Karpas-422 (cell line): ENCODE data around the gene IDI2. TPM values are rescaled to one million over a fixed set of nuclear protein-coding genes. Genes with fewer than 3 reads are reported as not detected.
"Not testable (repeated sequence)": the region's sequence is repeated elsewhere in the genome, so short reads cannot be mapped to it uniquely, and the experiment has no call there.

Experiments
- DNase-seq: peaks from one replicate; pipeline ENCODE4 v3.0.0-alpha.2; 2015
- H2AFZ ChIP-seq: fragments of 200-600 bp; sonication (generic); 2 replicates; pipeline ENCODE4 v1.6.1; 2014; ENCODE audit warnings: antibody characterized with exemption, low read length, mixed read lengths
- H3K27ac ChIP-seq: fragments of 200-600 bp; sonication (generic); 2 replicates; pipeline ENCODE4 v1.5.1; 2014; ENCODE audit warnings: mild to moderate bottlenecking, low read length, moderate library complexity
- H3K27me3 ChIP-seq: fragments of 200-600 bp; sonication (generic); 2 replicates; pipeline ENCODE4 v1.6.1; 2014; ENCODE audit warnings: low read length, mixed read lengths
- H3K36me3 ChIP-seq: fragments of 200-600 bp; sonication (generic); 2 replicates; pipeline ENCODE4 v1.6.1; 2014; ENCODE audit warnings: low read length, mixed read lengths; ENCODE audit not compliant: insufficient read depth
- H3K4me1 ChIP-seq: fragments of 200-600 bp; sonication (generic); 2 replicates; pipeline ENCODE4 v1.6.1; 2014; ENCODE audit warnings: mild to moderate bottlenecking, low read length, mixed read lengths
- H3K4me2 ChIP-seq: fragments of 200-600 bp; sonication (generic); 2 replicates; pipeline ENCODE4 v1.6.1; 2014; ENCODE audit warnings: low read length, low read depth, mild to moderate bottlenecking; ENCODE audit not compliant: poor library complexity, severe bottlenecking
- H3K4me3 ChIP-seq: fragments of 200-600 bp; sonication (generic); 2 replicates; pipeline ENCODE4 v1.5.1; 2014; ENCODE audit warnings: mild to moderate bottlenecking, antibody characterized with exemption, low read length, mixed read lengths
- H3K79me2 ChIP-seq: fragments of 200-600 bp; sonication (generic); 2 replicates; pipeline ENCODE4 v1.6.1; 2014; ENCODE audit warnings: mild to moderate bottlenecking, low read length, mixed read lengths
- H3K9ac ChIP-seq: fragments of 200-600 bp; sonication (generic); 2 replicates; pipeline ENCODE4 v1.6.0; 2014; ENCODE audit warnings: low read length
- H3K9me2 ChIP-seq: fragments of 200-600 bp; sonication (generic), shearing (Covaris generic); replicated peaks from 2 replicates; pipeline ENCODE4 v1.6.0; 2014; ENCODE audit warnings: mild to moderate bottlenecking, low read length, moderate library complexity; ENCODE audit not compliant: insufficient read depth
- H3K9me3 ChIP-seq: fragments of 300-700, 200-600 bp; sonication (generic); 2 replicates; pipeline ENCODE4 v1.6.1; 2014; ENCODE audit warnings: low read length, mixed read lengths
- H4K20me1 ChIP-seq: fragments of 200-600 bp; sonication (generic); 2 replicates; pipeline ENCODE4 v1.6.1; 2014; ENCODE audit warnings: mild to moderate bottlenecking, antibody characterized with exemption, low read length, low read depth; ENCODE audit not compliant: insufficient read depth
- total RNA-seq: library from RNA; depleted of rRNA; stranded (reverse); fragments of >200 nt; shearing (Covaris generic); gene quantifications from 2 replicates; pipeline ENCODE4 v1.2.3, GENCODE V29; 2014; ENCODE audit warnings: low replicate concordance

Gene IDI2
- total RNA-seq, 1 experiment from 2014 or later: not detected

DNA sequence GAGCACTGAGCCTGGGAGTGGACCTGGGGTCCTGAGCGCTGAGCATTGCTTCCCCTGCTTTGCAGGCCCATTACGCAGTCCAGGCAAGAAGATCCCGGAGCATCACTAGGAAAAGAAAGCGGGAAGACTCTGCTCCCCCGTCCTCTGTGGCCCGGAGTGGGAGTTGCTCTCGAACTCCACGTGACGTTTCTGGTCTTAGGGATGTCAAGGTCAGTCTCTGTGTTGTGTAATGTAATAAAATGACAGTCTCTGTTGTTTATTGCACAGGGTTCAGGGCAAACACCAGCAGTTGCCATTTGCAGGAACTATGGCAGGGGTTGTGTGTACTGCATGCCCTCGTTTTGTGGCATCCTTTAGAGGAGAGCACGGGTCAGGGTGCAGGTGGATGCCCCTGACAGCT, 10.0 kb downstream of the IDI2 start:
- no peaks in the 10 kb centered on the region for H3K27me3 ChIP-seq
- H3K4me2 ChIP-seq: no peak overlapping the region
- H3K9ac ChIP-seq: no peak overlapping the region
- no peaks in the 10 kb centered on the region for H3K4me1 ChIP-seq
- peaks cover 2% of the 10 kb centered on the region; the same call in 1 of the 2 replicates for H3K79me2 ChIP-seq
- no peak for DNase-seq
- H3K27ac ChIP-seq: no peak overlapping the region
- no peaks in the 10 kb centered on the region for H3K9me3 ChIP-seq
- H3K36me3 ChIP-seq: peaks cover 59% of the 10 kb centered on the region
- no peak overlapping the region for H3K4me3 ChIP-seq
- H4K20me1 ChIP-seq: 0 out of 2 replicates have a peak, but pooled peaks cover 7% of the 10 kb centered on the region
- no peak overlapping the region for H2AFZ ChIP-seq
- H3K9me2 ChIP-seq: no peaks in the 10 kb centered on the region

GRCh38 chr10:1011696-1012095, 14.0 kb downstream of the IDI2 start:
- Histone ChIP-seq H3K27me3 (no peaks in the 10 kb centered on the region), H3K4me1 (no peaks in the 10 kb centered on the region), H3K27ac (no peak overlapping the region), H3K36me3 (peaks cover 57% of the 10 kb centered on the region), H4K20me1 (0 out of 2 replicates have a peak, but pooled peaks cover 7% of the 10 kb centered on the region), H3K9me2 (no peaks in the 10 kb centered on the region), H2AFZ (no peak overlapping the region), H3K4me3 (no peak overlapping the region), H3K9ac (no peak overlapping the region), H3K79me2 (peaks cover 9% of the 10 kb centered on the region), H3K4me2 (no peak overlapping the region), H3K9me3 (no peaks in the 10 kb centered on the region)
- no peak for DNase-seq

GRCh38 chr10:1010703-1011102, 15.0 kb downstream of the IDI2 start:
- peaks cover 57% of the 10 kb centered on the region for H3K36me3 ChIP-seq
- DNase-seq: no peak

DNA sequence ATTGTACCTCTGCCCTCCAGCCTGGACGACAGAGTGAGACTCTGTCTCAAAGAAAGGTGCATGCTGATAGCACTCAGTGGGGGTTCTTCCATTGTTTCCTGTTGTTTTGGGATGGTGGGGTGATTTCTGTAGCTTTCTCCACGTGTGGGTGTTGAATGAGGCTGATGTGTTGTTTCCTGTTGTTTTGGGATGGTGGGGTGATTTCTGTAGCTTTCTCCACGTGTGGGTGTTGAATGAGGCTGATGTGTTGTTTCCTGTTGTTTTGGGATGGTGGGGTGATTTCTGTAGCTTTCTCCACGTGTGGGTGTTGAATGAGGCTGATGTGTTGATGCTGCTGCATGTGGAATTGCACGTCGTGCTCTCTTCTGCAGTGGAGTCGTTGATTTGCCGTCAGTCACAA, 15.7 kb downstream of the IDI2 start:
- H2AFZ ChIP-seq, H3K27ac ChIP-seq, DNase-seq, H3K9me2 ChIP-seq, H3K4me1 ChIP-seq, H3K27me3 ChIP-seq, H3K4me2 ChIP-seq, H3K9ac ChIP-seq, H3K4me3 ChIP-seq, H3K9me3 ChIP-seq: not testable (repeated sequence)
- 0 out of 2 replicates have a peak, but pooled peaks cover 10% of the 10 kb centered on the region for H4K20me1 ChIP-seq
- H3K79me2 ChIP-seq: peaks cover 19% of the 10 kb centered on the region
- H3K36me3 ChIP-seq: peaks cover 60% of the 10 kb centered on the region

More at GRCh38 chr10:1010703-1011102, 15.0 kb downstream of the IDI2 start:
- Histone ChIP-seq H3K4me3 (no peak overlapping the region), H3K9ac (no peak overlapping the region), H3K27ac (no peak overlapping the region), H4K20me1 (0 out of 2 replicates have a peak, but pooled peaks cover 11% of the 10 kb centered on the region), H3K9me3 (no peaks in the 10 kb centered on the region), H3K79me2 (peaks cover 14% of the 10 kb centered on the region), H3K4me2 (no peak overlapping the region), H3K9me2 (no peaks in the 10 kb centered on the region), H3K27me3 (no peaks in the 10 kb centered on the region), H3K4me1 (no peaks in the 10 kb centered on the region), H2AFZ (no peak overlapping the region)

DNA sequence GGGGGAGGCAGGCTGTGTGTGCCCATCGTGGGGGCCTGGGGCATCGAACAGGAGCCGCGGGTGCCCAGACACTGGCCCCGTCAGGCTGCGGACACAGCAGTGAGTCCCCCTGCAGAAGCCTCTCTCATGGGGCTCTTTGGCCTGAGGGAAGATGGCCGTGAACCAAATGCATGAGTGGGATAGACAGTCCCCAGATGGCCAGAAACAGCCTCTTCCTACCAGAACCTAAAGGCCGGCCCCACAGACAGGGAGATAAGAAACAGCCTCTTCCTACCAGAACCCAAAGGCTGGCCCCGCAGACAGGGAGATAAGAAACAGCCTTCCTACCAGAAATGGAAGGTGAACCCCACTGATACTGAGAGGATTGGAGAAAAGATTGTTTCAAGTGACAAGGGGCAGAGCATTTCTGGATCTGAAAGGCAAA, 16.6 kb downstream of the IDI2 start:
- Histone ChIP-seq H3K4me1 (no peaks in the 10 kb centered on the region), H3K79me2 (peaks cover 25% of the 10 kb centered on the region), H2AFZ (no peak overlapping the region), H3K27ac (no peak overlapping the region), H3K4me3 (no peak overlapping the region), H3K27me3 (no peaks in the 10 kb centered on the region), H3K9me2 (no peaks in the 10 kb centered on the region), H3K4me2 (no peak overlapping the region), H4K20me1 (peaks cover 13% of the 10 kb centered on the region), H3K36me3 (peaks cover 63% of the 10 kb centered on the region), H3K9ac (no peak overlapping the region), H3K9me3 (no peaks in the 10 kb centered on the region)
- no peak for DNase-seq

- Histone ChIP-seq H2AFZ (no peak overlapping the region), H3K36me3 (peaks cover 74% of the 10 kb centered on the region), H3K4me2 (no peak overlapping the region), H4K20me1 (peaks cover 27% of the 10 kb centered on the region), H3K9me2 (no peaks in the 10 kb centered on the region), H3K27ac (no peak overlapping the region), H3K4me1 (no peaks in the 10 kb centered on the region), H3K79me2 (peaks cover 38% of the 10 kb centered on the region), H3K27me3 (no peaks in the 10 kb centered on the region), H3K4me3 (no peak overlapping the region), H3K9ac (no peak overlapping the region), H3K9me3 (no peaks in the 10 kb centered on the region)
- DNase-seq: no peak
Observed at GRCh38 chr10:1007583-1007982, 18.1 kb downstream of the IDI2 start.

DNA sequence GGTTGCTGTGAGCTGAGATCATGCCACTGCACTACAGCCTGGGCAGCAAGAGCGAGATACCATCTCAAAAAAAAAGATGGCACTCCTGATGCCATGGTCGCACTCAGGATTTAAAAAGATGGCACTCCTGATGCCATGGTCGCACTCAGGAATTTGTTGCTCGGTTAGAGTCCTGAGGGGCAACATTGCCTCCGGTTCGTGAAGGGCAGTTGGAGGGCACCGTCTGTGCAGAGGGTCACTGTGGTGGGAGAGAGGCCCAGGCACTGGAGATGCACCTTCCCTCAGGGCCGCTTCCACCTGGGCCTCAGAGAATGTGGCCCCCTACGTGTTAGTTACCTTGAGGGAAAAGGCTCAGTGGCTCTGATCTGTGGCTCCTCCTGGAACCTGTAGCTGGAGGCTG, 19.1 kb downstream of the IDI2 start:
- H3K27me3 ChIP-seq: no peaks in the 10 kb centered on the region
- H3K27ac ChIP-seq: no peak overlapping the region
- DNase-seq: no peak
- no peaks in the 10 kb centered on the region for H3K9me2 ChIP-seq
- H3K4me1 ChIP-seq: no peaks in the 10 kb centered on the region
- peaks cover 34% of the 10 kb centered on the region for H4K20me1 ChIP-seq
- no peaks in the 10 kb centered on the region for H3K9me3 ChIP-seq
- no peak overlapping the region for H2AFZ ChIP-seq
- no peak overlapping the region for H3K9ac ChIP-seq
- no peak overlapping the region for H3K4me3 ChIP-seq
- peaks cover 48% of the 10 kb centered on the region for H3K79me2 ChIP-seq
- H3K36me3 ChIP-seq: peaks cover 75% of the 10 kb centered on the region
- H3K4me2 ChIP-seq: no peak overlapping the region

GRCh38 chr10:1003884-1004670, 21.6 kb downstream of the IDI2 start:
- Histone ChIP-seq H3K4me1 (no peaks in the 10 kb centered on the region), H3K4me2 (no peak overlapping the region), H3K4me3 (no peak overlapping the region), H3K9me2 (no peaks in the 10 kb centered on the region), H3K27ac (no peak overlapping the region), H4K20me1 (peaks cover 34% of the 10 kb centered on the region), H3K79me2 (peaks cover 70% of the 10 kb centered on the region), H2AFZ (no peak overlapping the region), H3K36me3 (peaks cover 75% of the 10 kb centered on the region), H3K9me3 (no peaks in the 10 kb centered on the region), H3K27me3 (no peaks in the 10 kb centered on the region), H3K9ac (no peak overlapping the region)
- DNase-seq: no peak
